Measurements from ENCODE around the gene GDPD5. TPM values are rescaled to one million over a fixed set of nuclear protein-coding genes. Genes with fewer than 3 reads are reported as not detected.

Gene GDPD5
- total RNA-seq, 1 donor from 2014 or later: 4.4 TPM

DNA sequence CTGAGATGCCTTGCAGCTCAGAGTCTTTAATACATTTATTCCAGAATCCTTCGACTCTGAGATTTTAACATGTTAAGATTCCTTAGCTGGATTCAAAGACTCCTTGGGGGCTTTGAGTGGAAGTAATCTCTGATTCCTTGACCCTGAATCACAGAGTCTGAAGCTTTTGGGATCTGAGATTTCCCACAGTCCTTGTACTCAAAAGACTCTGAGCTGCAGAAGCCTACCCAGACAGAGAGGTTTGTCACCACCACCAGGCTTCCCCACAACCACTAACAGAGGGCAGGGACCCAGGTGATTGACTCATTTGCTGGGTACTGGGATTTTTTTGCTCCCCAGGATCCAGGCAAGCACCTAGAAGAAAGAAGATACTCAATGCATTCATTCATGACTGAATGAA is 34.9 kb upstream of the GDPD5 start:
- no peak for DNase-seq
- TF ChIP-seq, protein P1, sequence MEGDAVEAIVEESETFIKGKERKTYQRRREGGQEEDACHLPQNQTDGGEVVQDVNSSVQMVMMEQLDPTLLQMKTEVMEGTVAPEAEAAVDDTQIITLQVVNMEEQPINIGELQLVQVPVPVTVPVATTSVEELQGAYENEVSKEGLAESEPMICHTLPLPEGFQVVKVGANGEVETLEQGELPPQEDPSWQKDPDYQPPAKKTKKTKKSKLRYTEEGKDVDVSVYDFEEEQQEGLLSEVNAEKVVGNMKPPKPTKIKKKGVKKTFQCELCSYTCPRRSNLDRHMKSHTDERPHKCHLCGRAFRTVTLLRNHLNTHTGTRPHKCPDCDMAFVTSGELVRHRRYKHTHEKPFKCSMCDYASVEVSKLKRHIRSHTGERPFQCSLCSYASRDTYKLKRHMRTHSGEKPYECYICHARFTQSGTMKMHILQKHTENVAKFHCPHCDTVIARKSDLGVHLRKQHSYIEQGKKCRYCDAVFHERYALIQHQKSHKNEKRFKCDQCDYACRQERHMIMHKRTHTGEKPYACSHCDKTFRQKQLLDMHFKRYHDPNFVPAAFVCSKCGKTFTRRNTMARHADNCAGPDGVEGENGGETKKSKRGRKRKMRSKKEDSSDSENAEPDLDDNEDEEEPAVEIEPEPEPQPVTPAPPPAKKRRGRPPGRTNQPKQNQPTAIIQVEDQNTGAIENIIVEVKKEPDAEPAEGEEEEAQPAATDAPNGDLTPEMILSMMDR (IDR thresholded peaks at IDR 0.05; ENCODE audit: borderline replicate concordance): no peak

DNA sequence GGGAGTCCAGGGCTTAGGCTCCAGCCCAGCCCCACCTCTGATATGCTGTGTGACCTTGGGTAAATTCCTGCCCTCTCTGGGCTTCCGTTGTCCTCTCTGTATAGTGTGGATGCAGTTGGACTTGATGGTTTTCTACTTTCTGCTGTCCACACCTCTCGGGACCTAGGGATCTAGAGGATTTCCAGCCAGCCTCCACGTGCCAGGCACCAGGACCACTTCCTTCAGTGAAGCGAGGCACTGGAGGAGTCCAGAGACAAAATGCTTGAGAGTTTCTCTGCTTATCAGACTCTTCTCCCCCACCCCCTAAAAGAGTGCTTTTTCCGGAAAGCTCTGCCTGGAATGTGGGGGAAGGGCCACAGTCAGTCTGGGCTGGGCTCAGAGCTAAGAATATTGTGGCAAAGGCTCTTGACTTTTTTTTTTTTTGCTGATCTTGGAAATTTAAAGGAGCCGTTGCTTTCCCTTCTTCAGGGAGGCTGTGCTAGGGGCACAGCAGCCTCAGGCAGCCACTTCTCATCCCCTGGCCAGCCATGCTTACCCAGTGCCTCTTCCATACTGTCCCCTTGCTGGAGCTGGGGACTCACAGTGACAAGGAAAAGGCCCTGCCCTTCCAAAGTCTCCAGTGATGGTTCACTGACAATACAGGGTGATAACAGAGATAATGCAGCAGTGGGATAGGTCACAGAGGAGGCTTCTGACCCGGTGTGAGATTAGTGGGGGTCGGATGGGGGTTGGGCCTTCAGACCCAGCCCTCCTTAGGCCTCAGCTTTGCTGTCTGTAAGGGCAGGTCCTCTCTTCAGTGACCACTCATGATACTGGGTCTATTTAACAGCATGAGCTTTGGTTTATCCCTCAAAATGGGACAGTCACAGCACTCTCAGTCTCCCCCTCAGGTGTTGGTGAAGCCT is 33.5 kb upstream of the GDPD5 start:
- DNase-seq: no peak
- peaks cover 8% of the 10 kb centered on the region for H3K36me3 ChIP-seq
- H3K27me3 ChIP-seq (ENCODE audit: low read depth): no peaks in the 10 kb centered on the region
- peaks cover 91% of the 10 kb centered on the region for H3K4me1 ChIP-seq
- TF ChIP-seq, protein P1 (IDR thresholded peaks at IDR 0.05; ENCODE audit: borderline replicate concordance): no peak
- intact Hi-C loops (cut with micrococcal nuclease): no loop called here
- peak overlapping the region; percentile 100 for H3K27ac ChIP-seq (replicated peaks)
- peak overlapping the region; percentile 41 for H3K4me3 ChIP-seq
- H3K9me3 ChIP-seq (replicated peaks): no peaks in the 10 kb centered on the region

More for the DNA sequence above, 34.9 kb upstream of the GDPD5 start:
- Histone ChIP-seq H3K36me3 (peaks cover 15% of the 10 kb centered on the region), H3K4me1 (peaks cover 92% of the 10 kb centered on the region), H3K4me3 (no peak overlapping the region), H3K9me3 (replicated peaks) (no peaks in the 10 kb centered on the region), H3K27ac (replicated peaks) (peak overlapping the region; percentile 100), H3K27me3 (ENCODE audit: low read depth) (no peaks in the 10 kb centered on the region)
- intact Hi-C loops (cut with micrococcal nuclease): no loop called here

DNA sequence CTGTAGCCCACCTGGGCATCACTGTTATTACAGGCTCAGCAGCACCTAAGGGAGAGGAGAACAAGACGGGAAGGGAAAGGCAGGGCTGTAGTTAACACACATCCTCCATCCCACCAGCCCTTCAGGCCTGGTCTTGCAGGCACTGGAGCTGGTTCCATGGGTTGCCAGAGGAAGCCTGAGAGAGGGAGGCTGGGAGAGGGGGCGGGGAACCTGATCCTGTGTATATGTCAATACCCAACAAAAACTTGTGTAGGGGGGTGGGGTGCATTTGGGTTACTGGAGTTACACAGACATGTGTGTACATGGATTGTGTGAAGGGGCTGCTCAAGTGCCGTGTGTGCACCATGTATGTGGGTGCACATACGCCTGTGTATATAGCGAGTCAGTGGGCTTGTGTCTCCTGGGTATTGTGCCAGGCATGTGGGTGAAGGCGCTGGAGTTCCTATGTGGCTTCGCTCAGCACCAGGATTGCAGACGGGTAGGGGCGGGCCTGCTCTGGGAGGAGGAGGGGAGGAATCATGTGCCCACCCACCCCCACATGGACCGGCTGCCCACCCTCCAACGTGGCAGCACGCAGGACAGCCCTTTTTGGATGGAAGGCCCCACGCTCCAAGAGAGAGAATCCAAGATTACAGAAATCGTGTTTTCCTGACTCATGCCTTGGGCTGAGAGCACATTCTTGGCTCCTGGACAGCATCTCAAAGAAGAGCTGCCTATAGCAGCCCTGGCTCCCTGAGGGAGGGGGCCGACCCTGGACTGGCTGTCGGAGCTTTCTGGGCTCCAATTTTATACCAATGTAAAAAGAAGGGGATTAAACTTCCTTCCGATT is 32.1 kb upstream of the GDPD5 start:
- Histone ChIP-seq H3K27ac (replicated peaks) (peak overlapping the region; percentile 100), H3K27me3 (ENCODE audit: low read depth) (no peaks in the 10 kb centered on the region), H3K36me3 (no peaks in the 10 kb centered on the region), H3K4me1 (peaks cover 90% of the 10 kb centered on the region), H3K9me3 (replicated peaks) (no peaks in the 10 kb centered on the region), H3K4me3 (peak overlapping the region; percentile 41)
- TF ChIP-seq, protein P1 (IDR thresholded peaks at IDR 0.05; ENCODE audit: borderline replicate concordance): no peak
- intact Hi-C loops (cut with micrococcal nuclease): no loop called here
- no peak for DNase-seq

DNA sequence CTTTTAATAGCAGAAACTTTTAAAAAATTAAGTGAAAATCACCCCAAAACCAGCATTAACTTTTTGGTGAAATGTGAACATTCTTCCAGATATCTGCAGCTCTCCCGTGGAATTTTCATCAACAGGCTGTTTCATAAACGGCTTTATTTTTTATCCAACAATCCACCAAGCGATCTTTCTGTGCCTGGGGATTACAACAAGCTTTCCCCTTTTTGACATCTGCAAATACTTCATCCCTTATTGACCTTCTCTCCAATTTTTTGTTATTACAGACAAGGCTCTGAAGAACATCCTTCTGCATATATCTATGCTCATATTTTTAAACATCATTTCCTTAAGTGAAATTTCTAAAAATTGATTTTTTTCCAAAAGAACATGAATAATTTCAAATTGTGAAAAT is 30.5 kb upstream of the GDPD5 start:
- no peaks in the 10 kb centered on the region for H3K36me3 ChIP-seq
- intact Hi-C loops (cut with micrococcal nuclease): no loop called here
- peak overlapping the region; percentile 100 for H3K27ac ChIP-seq (replicated peaks)
- TF ChIP-seq, protein P1 (IDR thresholded peaks at IDR 0.05; ENCODE audit: borderline replicate concordance): no peak
- H3K9me3 ChIP-seq (replicated peaks): no peaks in the 10 kb centered on the region
- H3K4me1 ChIP-seq: peaks cover 74% of the 10 kb centered on the region
- DNase-seq: no peak
- no peaks in the 10 kb centered on the region for H3K27me3 ChIP-seq (ENCODE audit: low read depth)
- H3K4me3 ChIP-seq: no peak overlapping the region

DNA sequence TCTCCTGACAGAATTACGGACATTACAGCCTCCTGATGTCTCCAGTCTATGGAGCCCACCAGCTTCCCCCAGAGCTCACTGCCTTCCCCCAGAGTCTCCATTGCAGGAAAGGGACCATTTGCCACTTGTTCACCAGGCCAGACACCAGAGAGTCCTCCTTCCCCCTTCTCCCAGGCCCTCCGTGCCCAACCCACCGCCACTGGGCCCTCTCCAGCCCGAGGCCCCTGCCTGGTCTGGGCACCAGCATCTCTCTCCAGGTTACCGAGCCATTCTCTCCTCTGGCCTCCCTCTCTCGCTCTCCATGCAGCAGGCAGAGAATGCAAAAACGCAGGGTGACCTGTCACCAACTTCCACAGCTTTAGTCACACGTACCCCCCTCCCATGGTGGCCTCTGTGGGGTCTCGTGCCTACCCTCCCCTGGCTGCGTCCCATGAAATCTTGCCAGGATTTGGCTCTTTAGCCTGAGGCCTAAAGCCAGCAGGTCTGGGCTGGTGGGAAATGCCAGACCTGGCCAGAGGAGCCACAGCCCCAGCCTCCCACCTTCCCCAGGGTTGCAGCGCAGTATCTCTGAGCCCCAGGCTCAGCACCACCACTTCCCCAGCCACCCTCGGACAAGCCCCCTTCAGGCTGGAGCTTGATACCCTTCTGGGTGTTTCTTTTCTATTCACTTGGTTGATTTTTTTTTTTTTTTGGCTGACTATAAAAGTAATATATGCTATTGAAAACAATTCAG is 29.5 kb upstream of the GDPD5 start:
- Histone ChIP-seq H3K4me3 (peak overlapping the region; percentile 51), H3K36me3 (no peaks in the 10 kb centered on the region), H3K9me3 (replicated peaks) (no peaks in the 10 kb centered on the region), H3K27me3 (ENCODE audit: low read depth) (no peaks in the 10 kb centered on the region), H3K4me1 (peaks cover 63% of the 10 kb centered on the region), H3K27ac (replicated peaks) (peak overlapping the region; percentile 100)
- intact Hi-C loops (cut with micrococcal nuclease): no loop called here
- DNase-seq: no peak
- TF ChIP-seq, protein P1 (IDR thresholded peaks at IDR 0.05; ENCODE audit: borderline replicate concordance): no peak
